Fibroblast of lung (primary cell): ENCODE results near the gene OR2V2. TPM values are rescaled to one million over a fixed set of nuclear protein-coding genes. Genes with fewer than 3 reads are reported as not detected.

ENCODE experiments used
- DNase-seq, 2 donors: peaks; one replicate each; pipeline versions ENCODE4 v3.0.0 to v3.0.0-alpha.2; 2010; ENCODE audit warnings: low read depth in 2 of 2
- H2AFZ ChIP-seq: 2 replicates; pipeline ENCODE4 v1.5.1; 2012; ENCODE audit warnings: low read length, control low read depth, inconsistent platforms
- H3K27ac ChIP-seq: 2 replicates; pipeline ENCODE4 v1.5.1; 2011; ENCODE audit warnings: low read length, control low read depth; ENCODE audit not compliant: insufficient read depth
- H3K27me3 ChIP-seq: 2 replicates; pipeline ENCODE4 v1.5.1; 2011; ENCODE audit warnings: mild to moderate bottlenecking, low read length; ENCODE audit not compliant: control insufficient read depth, insufficient read depth
- H3K36me3 ChIP-seq: 2 replicates; pipeline ENCODE4 v1.5.1; 2011; ENCODE audit warnings: low read length; ENCODE audit not compliant: control insufficient read depth, insufficient read depth
- H3K4me1 ChIP-seq: 2 replicates; pipeline ENCODE4 v1.5.1; 2011; ENCODE audit warnings: low read length; ENCODE audit not compliant: control insufficient read depth, insufficient read depth; ENCODE audit errors: extremely low read depth
- H3K4me2 ChIP-seq: 2 replicates; pipeline ENCODE4 v1.5.1; 2011; ENCODE audit warnings: low read length, control low read depth; ENCODE audit not compliant: insufficient read depth; ENCODE audit errors: extremely low read depth
- H3K4me3 ChIP-seq, 4 experiments: fragments of 200-600 bp in 1 of 4; sonication (generic) in 1 of 4; replicated peaks in 1 of 4; 2 replicates each; pipeline ENCODE4 v1.5.1; 2011 to 2016; ENCODE audit warnings: low read length in 4 of 4, low read depth in 3 of 4, mild to moderate bottlenecking in 3 of 4, control low read depth in 2 of 4, inconsistent platforms in 1 of 4, mixed read lengths in 1 of 4; ENCODE audit not compliant: insufficient read depth in 1 of 4; ENCODE audit errors: control extremely low read depth in 1 of 4
- H3K79me2 ChIP-seq: 2 replicates; pipeline ENCODE4 v1.5.1; 2012; ENCODE audit warnings: mild to moderate bottlenecking, low read length, inconsistent platforms; ENCODE audit not compliant: control insufficient read depth, insufficient read depth
- H3K9ac ChIP-seq: 2 replicates; pipeline ENCODE4 v1.5.1; 2011; ENCODE audit warnings: mild to moderate bottlenecking, low read length, control low read depth; ENCODE audit not compliant: insufficient read depth
- H3K9me3 ChIP-seq: 2 replicates; pipeline ENCODE4 v1.5.1; 2012; ENCODE audit warnings: low read depth, low read length; ENCODE audit not compliant: control insufficient read depth, insufficient read depth
- H4K20me1 ChIP-seq: 2 replicates; pipeline ENCODE4 v1.5.1; 2011; ENCODE audit warnings: low read length; ENCODE audit not compliant: control insufficient read depth, insufficient read depth; ENCODE audit errors: extremely low read depth
- CTCF ChIP-seq, 2 donors: IDR thresholded peaks in 1 of 2; conservative IDR thresholded peaks in 1 of 2; 1 replicate in 1 of 2; 2 replicates in 1 of 2; pipeline ENCODE4 v1.5.1; 2011 to 2012; ENCODE audit warnings: low read length in 2 of 2, control low read depth in 1 of 2, inconsistent platforms in 1 of 2, low read depth in 1 of 2, mild to moderate bottlenecking in 1 of 2
- EZH2 ChIP-seq: IDR thresholded peaks from 2 replicates; pipeline ENCODE4 v1.5.1; 2012; ENCODE audit warnings: low read length, control low read depth, mild to moderate bottlenecking; ENCODE audit errors: missing control alignments
- polyA plus RNA-seq, 2 donors: library from polyadenylated mRNA; depleted of rRNA in 1 of 2; stranded (reverse) in 1 of 2; unstranded in 1 of 2; fragments of >200 nt; gene quantifications; 2 replicates each; pipeline ENCODE4 v1.2.1, GENCODE V29; 2011 to 2012; ENCODE audit warnings: missing spikeins in 1 of 2
- total RNA-seq: library from RNA; depleted of rRNA; stranded (reverse); fragments of >200 nt; gene quantifications from 2 replicates; pipeline ENCODE4 v1.2.1, GENCODE V29; 2014

The OR2V2 gene
- total and polyA plus RNA-seq, 2 donors (not counting 1 experiment from before 2014, with no cell fraction given), result not detected

DNA sequence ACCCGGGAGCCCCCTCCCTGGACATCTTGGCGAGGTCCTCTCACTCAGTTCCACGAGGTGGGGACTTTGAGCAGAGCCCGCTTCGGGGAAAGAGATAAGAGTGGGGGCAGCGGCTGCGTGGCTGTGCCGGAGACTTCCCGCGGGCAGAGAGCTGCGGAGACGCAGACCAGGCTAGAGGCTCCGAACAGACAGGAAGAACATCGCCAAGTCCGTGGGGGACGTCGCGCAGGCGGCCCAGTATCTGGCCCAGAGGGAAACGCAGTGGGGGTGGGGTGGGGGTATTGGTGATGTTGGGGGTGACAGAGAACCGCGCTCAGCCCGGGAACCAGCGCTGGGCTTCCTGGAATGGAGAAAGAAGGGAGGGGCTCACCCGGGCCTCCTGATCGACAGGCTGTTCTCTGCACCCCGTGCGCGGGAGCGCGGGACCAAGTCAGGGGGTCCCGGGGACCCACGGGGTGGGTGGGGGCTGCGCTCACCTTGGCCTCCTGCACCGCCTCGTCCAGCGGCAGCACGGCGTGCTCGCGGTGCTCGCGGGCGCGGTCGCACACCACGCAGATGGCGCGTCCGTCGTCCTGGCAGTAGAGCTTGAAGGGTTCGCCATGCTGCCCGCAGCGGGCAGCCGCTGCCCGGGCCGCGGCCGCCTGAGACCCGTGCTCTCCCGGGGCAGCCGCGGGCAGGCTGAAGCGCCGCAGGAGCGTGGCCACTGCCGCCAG, 56.9 kb downstream of the OR2V2 start:
- H4K20me1 ChIP-seq, result no peaks in the 10 kb centered on the region
- H3K36me3 ChIP-seq, result no peaks in the 10 kb centered on the region
- no peaks in the 10 kb centered on the region for H3K79me2 ChIP-seq
- peaks cover 8% of the 10 kb centered on the region for H3K4me1 ChIP-seq
- peak overlapping the region; percentile 58 for H3K9ac ChIP-seq
- H3K27me3 ChIP-seq, result no peaks in the 10 kb centered on the region
- TF ChIP-seq CTCF (conservative IDR thresholded peaks at IDR 0.05 in 1 of 2, IDR thresholded peaks at IDR 0.05 in 1 of 2; ENCODE audit: low read depth in 1 of 2, low read length in 2 of 2) (peak in 1 of 2 donors; percentile 3), EZH2 (no peak)
- no peaks in the 10 kb centered on the region for H3K9me3 ChIP-seq
- H3K27ac ChIP-seq, result no peak overlapping the region
- H2AFZ ChIP-seq, result peak overlapping the region; percentile 31
- DNase-seq, result peak in 1 of 2 donors; percentile 22
- peak overlapping the region; percentile 42 to 62 (median 60) for H3K4me3 ChIP-seq
- peak overlapping the region; percentile 81 for H3K4me2 ChIP-seq

DNA sequence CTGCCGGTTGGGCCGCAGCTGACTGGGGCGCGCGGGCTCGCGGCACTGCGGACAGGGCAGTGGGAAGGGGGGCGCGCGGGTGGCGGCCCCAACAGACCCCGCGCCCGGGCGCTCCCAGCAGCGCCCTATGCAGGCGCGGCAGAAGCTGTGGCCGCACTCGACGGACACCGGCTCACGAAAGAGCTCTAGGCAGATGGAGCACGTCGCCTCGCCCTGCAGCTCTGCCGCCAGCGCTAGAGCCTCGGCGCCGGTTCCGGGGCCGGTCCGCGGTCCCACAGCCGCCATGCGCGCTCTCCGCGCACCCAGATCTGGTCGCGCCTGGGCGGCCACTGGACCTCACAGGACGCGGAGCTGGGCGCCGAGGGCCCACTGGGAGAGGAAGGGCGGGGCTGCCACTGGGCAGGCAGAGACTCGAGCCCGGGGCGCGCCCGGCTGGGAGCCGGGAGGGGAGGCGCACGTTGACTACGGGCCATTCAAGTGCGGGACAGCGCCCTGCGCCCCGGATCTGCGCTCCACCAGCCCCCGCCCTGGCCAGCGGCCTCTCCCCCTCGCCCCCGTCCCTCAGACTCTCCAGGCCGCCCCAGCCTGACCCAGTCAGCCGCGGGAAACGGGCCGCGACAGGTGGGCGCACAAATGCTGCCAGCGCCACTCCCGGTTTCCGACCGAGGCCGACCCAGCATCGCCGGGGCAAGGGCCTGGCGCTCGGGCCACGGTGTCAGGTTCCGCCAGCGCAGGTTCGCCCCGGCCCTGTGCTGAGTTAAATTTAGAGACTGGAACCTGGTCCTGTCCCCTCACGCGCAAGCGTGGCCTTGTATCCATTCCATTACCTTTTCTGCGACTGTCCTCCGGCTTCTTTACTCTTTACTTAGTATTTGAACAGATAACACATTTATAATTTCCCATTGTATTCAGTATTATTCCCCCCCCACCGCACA, 57.7 kb downstream of the OR2V2 start, which contains the start of gene TRIM7:
Gene TRIM7 (minus strand): TSS at position 371 of the 935 bp plus-strand sequence. CDS start 86 bp downstream, at position 285.
- Histone ChIP-seq H2AFZ (peak within 1 kb of the TSS; percentile 44), H3K9me3 (no peaks in the 10 kb centered on the region), H3K9ac (peak within 1 kb of the TSS; percentile 58), H3K27me3 (no peaks in the 10 kb centered on the region), H3K79me2 (no peaks in the 10 kb centered on the region), H3K4me3 (peak within 1 kb of the TSS; percentile 42 to 62 (median 60)), H3K4me2 (peak within 1 kb of the TSS; percentile 81), H4K20me1 (no peaks in the 10 kb centered on the region), H3K4me1 (peaks cover 8% of the 10 kb centered on the region), H3K36me3 (no peaks in the 10 kb centered on the region), H3K27ac (no peak within 1 kb of the TSS)
- TF ChIP-seq CTCF (conservative IDR thresholded peaks at IDR 0.05 in 1 of 2, IDR thresholded peaks at IDR 0.05 in 1 of 2; ENCODE audit: low read depth in 1 of 2, low read length in 2 of 2), result no peak
- no peak for TF ChIP-seq EZH2
- peak; percentile 30 to 34 for DNase-seq
